Type B pancreatic cell (in vitro differentiated cells): ENCODE results near the gene PSMB8. TPM values are rescaled to one million over a fixed set of nuclear protein-coding genes. Genes with fewer than 3 reads are reported as not detected.

Source experiments
- DNase-seq: peaks from one replicate; pipeline ENCODE4 v3.0.0; 2021; ENCODE audit warnings: mixed read lengths; ENCODE audit not compliant: unreplicated experiment; ENCODE audit errors: extremely low spot score
- H3K27ac Mint-ChIP-seq: 2 replicates; pipeline ENCODE4 v1.8.0; 2021; ENCODE audit warnings: mild to moderate bottlenecking, mixed read lengths
- H3K27me3 Mint-ChIP-seq: 2 replicates; pipeline ENCODE4 v1.8.0; 2021; ENCODE audit warnings: mixed read lengths
- H3K36me3 Mint-ChIP-seq: 2 replicates; pipeline ENCODE4 v1.8.0; 2021; ENCODE audit warnings: mixed read lengths
- H3K4me1 Mint-ChIP-seq: one replicate; pipeline ENCODE4 v1.8.0; 2021; ENCODE audit warnings: mixed read lengths; ENCODE audit not compliant: unreplicated experiment
- H3K4me3 Mint-ChIP-seq: 2 replicates; pipeline ENCODE4 v1.8.0; 2021; ENCODE audit warnings: mild to moderate bottlenecking, mixed read lengths
- H3K9me3 Mint-ChIP-seq: 2 replicates; pipeline ENCODE4 v1.8.0; 2021; ENCODE audit warnings: mixed read lengths
- CTCF ChIP-seq: fragments of 200-600 bp; sonication (generic); conservative IDR thresholded peaks from 2 replicates; pipeline ENCODE4 v1.5.0; 2021; ENCODE audit warnings: antibody characterized with exemption, mild to moderate bottlenecking
- long read RNA-seq: library from polyadenylated mRNA; unstranded; transcript quantifications from one replicate; pipeline ENCODE4 v2.0.0, GENCODE V29; 2020
- total RNA-seq: library from RNA; stranded (reverse); gene quantifications from 2 replicates; pipeline ENCODE4 v1.2.1, GENCODE V29; 2021; ENCODE audit warnings: low replicate concordance

The PSMB8 gene
- total RNA-seq = 17.3 and 36.8 TPM in 2 replicates
- long read RNA-seq, transcript PSMB8-202 (6 exons, 1,124 nt) = major isoform, 81 of 90 reads
- long read RNA-seq, partial matches to known transcripts = 3 of 90 reads
- long read RNA-seq, other reads (novel, unspliced or antisense) = 3 of 90 reads

DNA sequence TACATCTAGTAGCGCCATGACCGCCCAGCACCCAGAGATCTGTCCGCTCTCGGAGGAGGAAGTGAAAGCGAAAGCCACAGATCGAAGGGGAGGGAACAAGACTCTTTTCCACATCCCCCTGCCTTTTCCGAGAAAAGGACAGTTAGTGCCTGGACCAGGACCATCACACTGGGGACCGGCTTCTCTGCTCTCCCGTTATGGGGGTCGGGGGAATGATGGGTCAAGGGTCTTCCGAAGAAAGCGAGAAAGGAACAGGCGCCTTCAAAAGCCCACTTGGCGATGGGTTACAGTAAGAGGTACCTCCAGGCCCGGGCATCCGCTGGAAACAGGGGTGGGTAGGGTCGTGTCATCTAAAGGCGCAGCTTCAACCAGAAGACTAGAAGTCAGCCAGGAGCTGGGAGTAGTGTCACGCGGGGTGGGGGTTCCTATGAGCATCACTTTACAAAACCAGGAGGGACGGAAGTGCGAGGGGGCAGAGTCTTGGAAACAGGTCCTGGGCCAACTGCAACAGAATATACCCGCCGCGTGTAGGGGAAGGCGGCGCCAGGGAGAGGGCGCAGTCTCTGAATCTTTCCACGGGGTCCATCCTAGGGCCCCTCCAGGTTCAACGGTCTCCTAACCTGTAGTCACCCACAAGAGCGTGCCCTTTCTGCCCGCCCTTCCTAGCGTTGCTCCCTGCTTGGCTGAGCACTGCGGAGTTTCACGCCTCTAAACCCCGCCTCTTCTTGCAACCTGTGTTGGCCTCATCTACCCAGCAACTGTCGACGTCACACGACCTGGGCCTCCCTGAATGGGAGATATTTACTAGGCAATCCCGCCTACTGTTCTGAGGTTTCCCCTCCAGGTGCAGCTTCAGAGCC, at the start of gene PSMB8:
Gene PSMB8 (minus strand): TSS at position 69 of the 860 bp plus-strand sequence. CDS start 51 bp downstream, at position 18.
- H3K4me1 Mint-ChIP-seq = peaks cover 8% of the 10 kb centered on the region
- peak within 1 kb of the TSS; percentile 84 for H3K27ac Mint-ChIP-seq
- DNase-seq = peak; percentile 91
- TF ChIP-seq CTCF = peak; percentile 42
- H3K9me3 Mint-ChIP-seq = no peaks in the 10 kb centered on the region
- H3K27me3 Mint-ChIP-seq = peaks cover 75% of the 10 kb centered on the region
- H3K36me3 Mint-ChIP-seq = peaks cover 10% of the 10 kb centered on the region
- peak within 1 kb of the TSS; percentile 96 for H3K4me3 Mint-ChIP-seq

DNA sequence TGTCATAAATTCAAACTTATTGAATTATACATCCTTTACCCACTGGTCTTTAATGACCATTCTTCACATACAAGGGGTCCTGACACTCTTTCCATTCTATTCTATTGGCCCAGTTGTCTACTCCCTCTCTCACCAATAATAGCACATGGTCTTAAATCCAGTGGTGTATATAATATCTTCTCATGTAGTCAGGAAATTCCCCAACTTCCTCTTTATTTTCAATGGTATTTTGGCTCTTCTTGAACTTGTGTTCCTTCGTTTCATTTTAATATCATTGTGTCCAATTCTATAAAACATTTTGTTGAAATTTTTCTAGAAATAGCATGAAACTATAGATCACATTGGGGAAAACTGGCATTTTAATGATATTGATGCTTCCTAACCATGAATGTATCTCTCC, 47.0 kb upstream of the PSMB8 start:
- DNase-seq = no peak
- H3K4me3 Mint-ChIP-seq = no peak overlapping the region
- H3K27me3 Mint-ChIP-seq = peaks cover 29% of the 10 kb centered on the region
- H3K27ac Mint-ChIP-seq = no peak overlapping the region
- H3K4me1 Mint-ChIP-seq = peaks cover 17% of the 10 kb centered on the region
- H3K9me3 Mint-ChIP-seq = no peaks in the 10 kb centered on the region
- no peak for TF ChIP-seq CTCF
- no peaks in the 10 kb centered on the region for H3K36me3 Mint-ChIP-seq

DNA sequence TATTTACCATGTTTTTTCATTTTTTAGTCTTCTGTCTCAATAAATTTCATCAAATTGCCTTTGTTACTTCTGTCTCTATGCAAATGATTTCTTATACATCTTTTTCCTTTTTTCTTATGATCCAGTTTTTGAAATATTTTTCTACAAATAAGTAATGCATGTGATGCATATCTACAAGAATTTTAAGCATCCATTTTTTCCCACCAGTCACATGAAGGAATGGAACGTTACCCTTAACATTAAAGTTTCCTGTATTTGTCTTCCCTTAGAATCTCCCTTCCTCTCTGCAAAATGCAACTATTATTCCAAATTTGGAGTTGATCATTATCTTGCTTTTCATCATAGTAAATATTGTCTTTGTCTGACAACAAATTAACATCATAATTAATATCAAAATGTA, 45.7 kb upstream of the PSMB8 start:
- Mint-ChIP-seq H3K36me3 (no peaks in the 10 kb centered on the region), H3K27me3 (peaks cover 33% of the 10 kb centered on the region), H3K9me3 (no peaks in the 10 kb centered on the region), H3K27ac (no peak overlapping the region), H3K4me3 (no peak overlapping the region), H3K4me1 (peaks cover 4% of the 10 kb centered on the region)
- DNase-seq = no peak
- TF ChIP-seq CTCF = no peak

- no peaks in the 10 kb centered on the region for H3K9me3 Mint-ChIP-seq
- no peak for TF ChIP-seq CTCF
- H3K27ac Mint-ChIP-seq = no peak overlapping the region
- H3K4me3 Mint-ChIP-seq = no peak overlapping the region
- no peak for DNase-seq
- H3K27me3 Mint-ChIP-seq = peaks cover 39% of the 10 kb centered on the region
- H3K36me3 Mint-ChIP-seq = no peaks in the 10 kb centered on the region
- H3K4me1 Mint-ChIP-seq = peaks cover 4% of the 10 kb centered on the region
Measured at GRCh38 chr6:32888576-32888975, 44.7 kb upstream of the PSMB8 start.

DNA sequence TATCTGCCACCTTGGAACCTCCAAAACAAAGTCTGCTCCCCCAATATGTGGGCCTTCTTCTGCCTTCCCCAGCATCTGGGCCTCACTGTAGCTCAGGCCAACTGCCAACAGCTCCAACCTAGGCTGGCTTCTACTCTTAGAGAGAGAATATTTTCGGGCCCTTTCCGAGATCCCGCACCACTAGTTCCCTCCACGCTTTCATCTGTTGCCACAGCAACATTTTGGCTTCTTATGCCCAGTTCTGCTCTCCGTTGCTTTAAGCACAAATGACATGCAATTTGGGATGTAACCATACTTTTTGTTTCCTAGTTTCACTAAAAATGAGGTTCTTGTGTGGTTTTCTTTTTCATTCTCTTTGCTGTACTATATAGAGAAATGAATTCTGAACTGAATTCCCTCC, 43.8 kb upstream of the PSMB8 start:
- no peaks in the 10 kb centered on the region for H3K4me1 Mint-ChIP-seq
- TF ChIP-seq CTCF = no peak
- DNase-seq = no peak
- peaks cover 48% of the 10 kb centered on the region for H3K27me3 Mint-ChIP-seq
- H3K4me3 Mint-ChIP-seq = no peak overlapping the region
- H3K9me3 Mint-ChIP-seq = no peaks in the 10 kb centered on the region
- no peak overlapping the region for H3K27ac Mint-ChIP-seq
- H3K36me3 Mint-ChIP-seq = no peaks in the 10 kb centered on the region
